DND-41 (cell line): ENCODE data around the gene FOSL1.

Experiments
- ATAC-seq: fragments of 200-7000 bp; cut with Tn5 transposase; 3 replicates; pipeline ENCODE4 v1.9.1; 2021; ENCODE audit warnings: low read depth; ENCODE audit not compliant: insufficient read depth
- DNase-seq: peaks from one replicate; pipeline ENCODE4 v3.0.0-alpha.2; 2020
- H2AFZ ChIP-seq: 2 replicates; pipeline ENCODE4 v1.6.0; 2012; ENCODE audit warnings: low read depth, low read length
- H3K27ac ChIP-seq: 2 replicates; pipeline ENCODE4 v1.5.1; 2012; ENCODE audit warnings: low read length, inconsistent platforms
- H3K27me3 ChIP-seq: fragments of 200-600 bp; sonication (generic); 2 replicates; pipeline ENCODE4 v1.6.0; 2012; ENCODE audit warnings: low read length, mild to moderate bottlenecking, inconsistent platforms; ENCODE audit not compliant: insufficient read depth, poor library complexity
- H3K36me3 ChIP-seq: 2 replicates; pipeline ENCODE4 v1.5.1; 2012; ENCODE audit warnings: low read length, inconsistent platforms; ENCODE audit not compliant: insufficient read depth
- H3K4me1 ChIP-seq: 2 replicates; pipeline ENCODE4 v1.5.1; 2012; ENCODE audit warnings: mild to moderate bottlenecking, low read length; ENCODE audit not compliant: insufficient read depth
- H3K4me2 ChIP-seq: 2 replicates; pipeline ENCODE4 v1.6.0; 2012; ENCODE audit warnings: mild to moderate bottlenecking, moderate library complexity, low read length, inconsistent platforms; ENCODE audit not compliant: insufficient read depth
- H3K4me3 ChIP-seq, 2 experiments: fragments of 200-600 bp in 1 of 2; shearing (Covaris generic) in 1 of 2; 2 replicates each; pipeline ENCODE4 v1.5.1; 2012 to 2016; ENCODE audit warnings: inconsistent platforms in 2 of 2, low read length in 2 of 2, mild to moderate bottlenecking in 2 of 2, low read depth in 1 of 2, moderate library complexity in 1 of 2
- H3K79me2 ChIP-seq: 2 replicates; pipeline ENCODE4 v1.6.0; 2012; ENCODE audit warnings: low read length, inconsistent platforms; ENCODE audit not compliant: insufficient read depth
- H3K9ac ChIP-seq: 2 replicates; pipeline ENCODE4 v1.6.0; 2012; ENCODE audit warnings: low read depth, mild to moderate bottlenecking, inconsistent platforms, low read length, moderate library complexity
- H3K9me3 ChIP-seq: 2 replicates; pipeline ENCODE4 v1.5.1; 2012; ENCODE audit warnings: low read length, moderate library complexity, mild to moderate bottlenecking, inconsistent platforms; ENCODE audit not compliant: insufficient read depth, severe bottlenecking
- H4K20me1 ChIP-seq: 2 replicates; pipeline ENCODE4 v1.6.0; 2012; ENCODE audit warnings: low read length; ENCODE audit not compliant: insufficient read depth
- EZH2 ChIP-seq: IDR thresholded peaks from 3 replicates; pipeline ENCODE4 v1.6.1; 2012; ENCODE audit warnings: borderline replicate concordance, low read depth, mild to moderate bottlenecking, moderate library complexity, low read length, inconsistent platforms; ENCODE audit not compliant: severe bottlenecking
- TF ChIP-seq, protein P1 (sequence below): IDR thresholded peaks from 2 replicates; pipeline ENCODE4 v1.5.1; 2012; ENCODE audit warnings: borderline replicate concordance, low read length, moderate library complexity, mild to moderate bottlenecking; ENCODE audit not compliant: poor library complexity, severe bottlenecking; ENCODE audit errors: extremely low read depth

FOSL1 gene

GRCh38 chr11:65925397-65925796 lies 25.2 kb upstream of the FOSL1 start:
- Histone ChIP-seq H3K4me2 (no peak overlapping the region), H4K20me1 (no peaks in the 10 kb centered on the region; the same call in 1 of the 2 replicates), H2AFZ (no peak overlapping the region), H3K36me3 (peaks cover 28% of the 10 kb centered on the region), H3K79me2 (peaks cover 5% of the 10 kb centered on the region), H3K4me3 (no peak overlapping the region), H3K27ac (no peak overlapping the region), H3K4me1 (peaks cover 33% of the 10 kb centered on the region), H3K9me3 (no peaks in the 10 kb centered on the region), H3K27me3 (no peaks in the 10 kb centered on the region), H3K9ac (no peak overlapping the region)
- DNase-seq (no peak), ATAC-seq (no peak)
- no peak for TF ChIP-seq EZH2
- TF ChIP-seq, protein P1, sequence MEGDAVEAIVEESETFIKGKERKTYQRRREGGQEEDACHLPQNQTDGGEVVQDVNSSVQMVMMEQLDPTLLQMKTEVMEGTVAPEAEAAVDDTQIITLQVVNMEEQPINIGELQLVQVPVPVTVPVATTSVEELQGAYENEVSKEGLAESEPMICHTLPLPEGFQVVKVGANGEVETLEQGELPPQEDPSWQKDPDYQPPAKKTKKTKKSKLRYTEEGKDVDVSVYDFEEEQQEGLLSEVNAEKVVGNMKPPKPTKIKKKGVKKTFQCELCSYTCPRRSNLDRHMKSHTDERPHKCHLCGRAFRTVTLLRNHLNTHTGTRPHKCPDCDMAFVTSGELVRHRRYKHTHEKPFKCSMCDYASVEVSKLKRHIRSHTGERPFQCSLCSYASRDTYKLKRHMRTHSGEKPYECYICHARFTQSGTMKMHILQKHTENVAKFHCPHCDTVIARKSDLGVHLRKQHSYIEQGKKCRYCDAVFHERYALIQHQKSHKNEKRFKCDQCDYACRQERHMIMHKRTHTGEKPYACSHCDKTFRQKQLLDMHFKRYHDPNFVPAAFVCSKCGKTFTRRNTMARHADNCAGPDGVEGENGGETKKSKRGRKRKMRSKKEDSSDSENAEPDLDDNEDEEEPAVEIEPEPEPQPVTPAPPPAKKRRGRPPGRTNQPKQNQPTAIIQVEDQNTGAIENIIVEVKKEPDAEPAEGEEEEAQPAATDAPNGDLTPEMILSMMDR, result no peak

DNA sequence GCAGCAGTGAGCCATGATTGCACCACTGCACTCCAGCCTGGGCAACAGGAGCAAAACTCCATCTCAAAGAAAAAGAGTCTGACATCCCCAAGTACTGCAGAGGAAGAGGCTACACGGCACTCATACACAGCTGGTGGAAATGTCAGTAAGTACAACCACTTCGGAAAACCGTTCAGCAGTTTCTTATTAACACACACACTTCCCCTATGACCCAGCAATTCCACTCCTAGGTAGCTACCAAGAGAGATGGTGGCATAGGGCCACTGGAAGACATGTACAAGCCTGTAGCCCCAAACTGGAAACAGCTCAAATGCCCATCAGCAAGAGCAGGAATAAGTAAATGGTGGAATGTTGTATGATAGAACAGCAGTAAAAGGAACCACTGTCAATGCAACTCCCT lies 22.4 kb upstream of the FOSL1 start:
- peaks cover 26% of the 10 kb centered on the region for H3K79me2 ChIP-seq
- no peak overlapping the region for H2AFZ ChIP-seq
- no peak for DNase-seq
- H3K27me3 ChIP-seq, result no peaks in the 10 kb centered on the region
- no peak overlapping the region for H3K9ac ChIP-seq
- H3K27ac ChIP-seq, result no peak overlapping the region
- TF ChIP-seq, protein P1, result no peak
- TF ChIP-seq EZH2, result no peak
- H4K20me1 ChIP-seq, result peaks cover 6% of the 10 kb centered on the region; the same call in 1 of the 2 replicates
- H3K4me3 ChIP-seq, result no peak overlapping the region
- H3K9me3 ChIP-seq, result no peaks in the 10 kb centered on the region
- H3K4me1 ChIP-seq, result peaks cover 30% of the 10 kb centered on the region
- no peak for ATAC-seq
- H3K36me3 ChIP-seq, result peaks cover 37% of the 10 kb centered on the region
- H3K4me2 ChIP-seq, result no peak overlapping the region

DNA sequence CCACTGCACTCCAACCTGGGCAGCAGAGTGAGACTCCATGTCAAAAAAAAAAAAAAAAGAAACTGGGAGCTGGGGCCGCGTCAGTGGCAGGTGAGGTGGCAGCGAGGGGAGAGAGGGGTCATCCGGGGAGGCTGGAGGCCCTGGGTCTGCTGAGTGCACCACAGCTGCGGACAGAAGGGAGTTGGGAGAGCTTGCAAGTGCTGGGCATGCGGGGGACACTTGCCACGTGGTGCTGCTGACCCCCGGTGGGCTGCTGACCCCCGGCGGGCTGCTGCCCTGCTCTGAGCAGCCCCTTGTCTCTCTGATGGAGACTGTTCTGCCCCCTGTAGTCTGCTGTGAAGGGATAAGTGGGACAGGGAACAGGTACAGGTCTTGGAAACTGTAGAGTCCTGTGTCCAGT lies 21.7 kb upstream of the FOSL1 start:
- Histone ChIP-seq H3K79me2 (peaks cover 33% of the 10 kb centered on the region), H3K4me3 (no peak overlapping the region), H2AFZ (no peak overlapping the region), H4K20me1 (peaks cover 13% of the 10 kb centered on the region; the same call in 1 of the 2 replicates), H3K27me3 (no peaks in the 10 kb centered on the region), H3K9ac (no peak overlapping the region), H3K4me2 (no peak overlapping the region), H3K27ac (no peak overlapping the region), H3K36me3 (peaks cover 44% of the 10 kb centered on the region), H3K9me3 (no peaks in the 10 kb centered on the region), H3K4me1 (peaks cover 30% of the 10 kb centered on the region)
- no peak for ATAC-seq
- DNase-seq, result no peak
- TF ChIP-seq, protein P1, result no peak
- no peak for TF ChIP-seq EZH2
